Myocyte (in vitro differentiated cells): ENCODE results near the gene TMPRSS13. TPM values are rescaled to one million over a fixed set of nuclear protein-coding genes. Genes with fewer than 3 reads are reported as not detected.

Experiments
- DNase-seq: peaks from one replicate; pipeline ENCODE4 v3.0.0-alpha.2; 2012; ENCODE audit warnings: low read depth
- total RNA-seq: library from RNA; depleted of rRNA; stranded (reverse); fragments of >200 nt; gene quantifications from 2 replicates; pipeline ENCODE4 v1.2.3, GENCODE V29; 2014

Gene TMPRSS13
- total RNA-seq, 1 donor from 2014 or later: not detected

DNA sequence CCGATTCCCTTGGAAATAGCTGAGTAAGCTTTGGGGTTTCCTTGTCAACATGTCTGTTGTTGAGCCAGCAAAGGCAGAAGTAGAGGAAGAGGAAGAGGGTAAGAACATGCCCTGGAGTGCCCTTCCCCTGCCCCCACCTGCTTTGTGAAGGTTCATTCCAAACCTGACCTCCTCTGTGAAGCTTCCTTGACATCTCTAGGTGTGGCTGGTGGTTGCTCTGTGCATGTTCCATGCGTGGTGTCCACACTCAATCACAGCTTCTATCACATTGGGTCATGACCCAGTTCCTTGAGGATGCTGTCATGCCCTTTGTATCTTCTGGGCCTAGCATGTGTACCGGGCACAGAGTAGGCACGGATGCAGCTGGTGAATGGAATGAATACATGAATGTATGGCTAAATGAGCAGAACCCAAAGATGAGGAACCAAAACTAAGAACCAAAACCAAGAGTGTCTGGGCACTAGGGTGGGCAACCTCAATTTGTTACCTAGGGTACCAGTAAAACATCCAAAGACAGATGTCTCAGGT, 29.0 kb downstream of the TMPRSS13 start:
- no peak for DNase-seq

DNA sequence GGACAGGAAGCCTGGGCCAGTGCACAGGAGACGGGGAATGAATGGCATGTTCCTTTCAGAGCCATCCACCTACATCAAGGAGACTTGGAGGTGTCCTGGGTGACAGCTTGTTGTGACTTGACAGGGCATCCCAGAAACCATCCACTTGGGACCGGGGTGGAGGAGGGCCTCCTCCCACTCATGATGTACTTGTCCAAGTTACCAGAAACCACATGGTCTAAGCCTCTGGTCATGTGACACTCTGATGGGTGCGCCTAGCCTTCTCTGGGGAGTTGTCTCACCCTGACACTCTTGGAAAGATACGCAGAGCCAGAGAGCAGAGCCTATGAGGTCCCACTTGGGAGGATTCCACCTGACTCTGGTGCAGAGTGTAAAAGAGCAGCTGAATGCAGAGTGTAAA, 31.1 kb downstream of the TMPRSS13 start:
- DNase-seq: no peak

DNA sequence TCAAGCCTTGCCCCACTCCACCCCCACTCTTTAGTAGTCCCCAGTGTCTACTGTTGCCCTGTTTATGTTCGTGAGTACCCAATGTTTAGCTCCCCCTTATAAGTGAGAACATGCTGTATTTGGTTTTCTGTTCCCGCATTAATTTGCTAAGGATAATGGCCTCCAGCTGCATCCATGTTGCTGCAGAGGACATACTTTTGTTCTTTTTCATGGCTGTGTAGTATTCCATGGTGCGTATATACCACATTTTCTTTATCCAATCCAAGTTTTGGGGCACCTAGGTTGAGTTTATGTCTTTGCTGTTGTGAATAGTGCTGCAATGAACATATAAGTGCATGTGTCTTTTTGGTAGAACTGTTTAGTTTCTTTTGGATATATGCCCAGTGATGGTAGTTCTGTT, 36.6 kb downstream of the TMPRSS13 start:
- no peak for DNase-seq

- DNase-seq: no peak
Measured at GRCh38 chr11:117891362-117891761, 37.8 kb downstream of the TMPRSS13 start.

GRCh38 chr11:117888139-117888566, 41.0 kb downstream of the TMPRSS13 start:
- DNase-seq: no peak

DNA sequence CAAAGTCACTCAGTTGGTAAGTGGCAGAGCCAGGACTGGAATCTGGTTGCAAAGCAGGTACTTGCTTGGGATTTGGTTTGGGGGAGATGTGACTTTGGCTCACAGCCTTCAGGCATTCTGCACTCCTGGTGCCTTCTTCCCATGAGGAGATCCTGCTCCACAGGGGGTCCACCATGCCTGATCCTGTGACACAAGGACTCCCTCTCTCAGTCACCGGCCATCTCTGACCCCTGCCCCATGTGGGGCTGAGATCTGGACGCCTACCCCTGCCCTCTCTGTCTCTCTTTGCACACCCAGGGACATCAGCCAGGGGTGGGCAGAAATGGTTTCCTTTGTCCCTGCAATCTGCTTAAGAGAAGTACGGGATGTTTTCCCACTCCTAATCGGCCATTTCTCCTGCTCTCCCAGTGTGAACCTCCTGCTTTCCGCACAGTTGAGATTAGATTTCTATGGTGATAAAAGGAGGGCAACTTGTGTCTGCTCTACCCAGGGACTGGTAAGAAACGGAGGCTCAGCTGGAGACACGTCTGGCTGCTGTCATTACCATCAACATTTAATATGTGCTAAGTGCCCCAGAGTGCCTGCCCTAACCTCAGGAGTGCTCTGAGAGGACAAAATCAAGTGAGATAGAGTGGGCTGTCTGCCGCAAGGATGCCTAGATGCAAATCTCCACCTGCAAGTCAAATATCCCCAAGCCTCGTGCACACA, 41.6 kb downstream of the TMPRSS13 start:
- no peak for DNase-seq

DNA sequence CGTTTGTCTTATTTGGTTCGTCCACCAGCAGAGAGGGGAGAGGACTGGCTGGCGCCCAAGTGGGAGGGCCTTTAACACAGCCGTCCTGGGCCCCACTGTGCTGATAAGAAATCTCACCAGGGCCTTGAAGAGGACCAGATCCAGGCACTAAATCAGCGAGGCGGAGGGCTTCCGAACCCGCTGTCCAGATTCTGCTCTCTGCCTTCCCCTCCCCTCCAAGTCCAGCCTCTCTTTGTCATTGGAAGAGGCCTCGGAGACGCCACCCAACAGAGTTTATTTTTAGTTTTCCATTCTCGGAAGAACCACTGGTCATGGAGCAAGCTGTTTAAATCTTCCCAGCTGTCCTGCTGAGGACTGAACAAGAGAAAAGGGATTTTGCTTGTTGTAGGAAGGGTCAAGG, 43.4 kb downstream of the TMPRSS13 start:
- peak; percentile 77 for DNase-seq

GRCh38 chr11:117884994-117885393, 44.2 kb downstream of the TMPRSS13 start:
- DNase-seq: no peak

DNA sequence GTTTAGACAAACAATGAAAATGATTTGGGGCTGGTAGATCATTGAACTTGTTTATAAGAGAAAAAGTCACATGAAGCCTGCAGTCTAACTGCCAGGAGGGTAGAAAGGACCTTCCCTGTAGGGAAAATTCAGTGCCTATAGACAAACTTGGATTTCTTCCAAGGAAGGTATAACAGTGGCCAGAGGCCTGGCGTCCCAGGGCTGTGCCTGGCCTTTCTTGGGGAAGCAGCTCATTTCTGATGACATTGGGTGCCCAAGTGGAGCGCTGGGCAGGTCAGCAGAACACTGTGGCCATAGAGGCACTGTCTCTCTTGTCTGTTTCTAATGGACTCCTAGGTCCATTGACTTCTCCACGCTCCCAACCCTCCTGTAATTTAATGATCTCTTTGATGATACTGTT, 46.1 kb downstream of the TMPRSS13 start:
- DNase-seq: no peak

GRCh38 chr11:117882311-117882905, 46.8 kb downstream of the TMPRSS13 start:
- no peak for DNase-seq

- DNase-seq: no peak
Measured at GRCh38 chr11:117881217-117881616, 48.0 kb downstream of the TMPRSS13 start.

- DNase-seq: no peak
Measured at GRCh38 chr11:117879516-117880480, 49.4 kb downstream of the TMPRSS13 start.

DNA sequence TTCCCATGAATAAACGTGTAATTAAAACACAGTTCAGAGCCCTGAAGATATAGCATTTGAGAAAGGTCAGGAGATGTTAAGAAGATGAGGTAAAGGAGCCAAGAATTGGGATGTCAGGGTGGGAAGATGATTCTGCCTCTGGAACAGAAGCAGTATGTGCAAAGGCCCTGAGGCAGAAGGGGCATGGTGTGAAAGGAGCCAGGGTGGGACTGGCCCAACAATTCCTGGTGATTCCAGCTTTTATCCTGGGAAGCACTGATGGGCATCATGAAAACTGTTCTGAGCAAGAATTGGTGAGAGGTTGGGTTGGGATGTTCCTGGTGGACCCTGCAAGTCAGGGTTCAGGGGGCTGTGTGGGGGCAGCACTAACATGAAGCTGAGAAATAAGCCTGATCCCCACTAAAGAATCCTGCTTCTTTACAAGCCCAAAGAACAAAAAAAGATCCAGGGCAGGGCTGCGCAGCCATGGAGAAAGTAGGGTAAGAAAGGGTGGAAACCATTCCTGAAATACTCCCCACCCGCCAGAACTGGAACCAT, 50.2 kb downstream of the TMPRSS13 start:
- no peak for DNase-seq

DNA sequence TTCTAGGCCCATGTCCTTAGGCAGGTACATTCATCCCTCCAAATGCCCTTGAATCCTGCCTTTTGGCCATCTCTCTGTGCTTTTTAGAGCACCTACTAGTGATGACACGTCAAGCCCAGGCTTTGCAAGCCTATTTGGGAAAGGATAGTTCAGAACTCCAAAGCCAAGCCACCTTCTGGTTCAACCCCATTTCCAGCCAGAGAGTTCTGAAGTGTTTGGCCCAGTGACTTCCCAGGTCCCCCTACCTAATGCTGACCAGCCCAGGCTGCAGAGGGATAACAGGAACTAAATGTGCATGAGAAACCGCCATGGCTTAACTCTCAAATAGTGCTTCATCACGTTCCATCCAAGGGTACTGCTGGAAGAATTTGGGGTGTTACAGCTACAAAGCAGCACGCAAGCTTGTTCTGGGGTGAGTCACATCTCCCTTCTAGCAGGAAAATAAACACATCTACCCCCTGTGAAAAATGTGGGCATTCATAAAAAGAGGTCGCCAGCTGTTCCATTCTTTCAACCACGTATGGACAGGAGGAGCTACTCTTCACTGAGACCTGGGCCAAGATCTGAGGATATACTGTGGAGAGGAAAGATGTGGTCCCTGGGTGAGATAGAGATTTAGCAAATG, 50.8 kb downstream of the TMPRSS13 start:
- no peak for DNase-seq

- no peak for DNase-seq
Measured at GRCh38 chr11:117877120-117877784, 52.0 kb downstream of the TMPRSS13 start.

GRCh38 chr11:117876341-117877119, 52.7 kb downstream of the TMPRSS13 start, which contains the start of gene FXYD6:
FXYD6 (minus strand) TSS chr11:117876658; CDS start chr11:117842776, 33,882 bp downstream.
- DNase-seq: peak; percentile 69

DNA sequence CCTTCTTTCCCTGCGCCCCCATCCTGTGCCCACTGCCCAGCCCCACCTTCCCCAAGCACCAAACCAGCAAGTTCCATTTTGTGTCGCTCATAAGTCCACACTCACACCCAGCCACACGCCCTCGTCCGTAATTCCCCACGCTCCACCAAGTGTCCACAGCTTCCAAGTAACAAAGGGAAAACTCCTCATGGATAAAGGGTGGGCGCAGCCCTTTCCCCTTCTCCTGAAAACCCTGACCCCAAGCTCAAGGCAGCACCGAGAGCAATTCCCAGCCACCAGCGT, 53.2 kb downstream of the TMPRSS13 start:
- no peak for DNase-seq

DNA sequence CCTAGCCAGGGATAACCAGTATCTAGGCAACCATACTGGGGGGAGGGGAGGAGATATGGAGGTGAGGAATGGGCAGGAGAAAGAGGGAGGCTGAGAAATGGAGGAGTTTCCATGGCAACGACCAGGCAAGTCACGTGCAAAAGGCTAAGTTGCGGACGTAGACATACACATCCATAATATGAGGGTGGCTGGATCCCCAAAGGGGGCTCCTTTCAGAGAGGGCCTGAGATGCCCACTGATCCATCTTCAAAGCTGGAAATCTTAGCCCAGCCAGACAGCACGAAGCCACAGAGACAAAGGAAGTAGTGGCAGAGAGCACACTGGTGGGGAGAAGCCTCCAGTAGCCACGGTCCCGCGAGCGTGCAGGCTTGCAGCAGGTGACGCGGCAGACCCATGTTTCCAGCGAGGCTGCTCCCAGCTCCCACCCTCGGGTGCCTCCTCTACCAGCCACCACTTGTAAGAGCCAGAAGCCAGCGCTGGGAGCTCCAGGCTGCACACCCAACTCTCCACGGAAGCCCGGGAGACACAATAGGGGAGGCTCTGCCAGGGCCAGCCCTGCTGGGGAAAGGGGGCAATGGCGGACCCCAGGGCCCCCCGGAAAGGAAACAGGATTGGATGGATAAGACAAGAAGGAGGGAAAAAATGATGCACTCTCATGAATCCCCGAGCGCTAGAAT, 53.7 kb downstream of the TMPRSS13 start:
- DNase-seq: no peak

DNA sequence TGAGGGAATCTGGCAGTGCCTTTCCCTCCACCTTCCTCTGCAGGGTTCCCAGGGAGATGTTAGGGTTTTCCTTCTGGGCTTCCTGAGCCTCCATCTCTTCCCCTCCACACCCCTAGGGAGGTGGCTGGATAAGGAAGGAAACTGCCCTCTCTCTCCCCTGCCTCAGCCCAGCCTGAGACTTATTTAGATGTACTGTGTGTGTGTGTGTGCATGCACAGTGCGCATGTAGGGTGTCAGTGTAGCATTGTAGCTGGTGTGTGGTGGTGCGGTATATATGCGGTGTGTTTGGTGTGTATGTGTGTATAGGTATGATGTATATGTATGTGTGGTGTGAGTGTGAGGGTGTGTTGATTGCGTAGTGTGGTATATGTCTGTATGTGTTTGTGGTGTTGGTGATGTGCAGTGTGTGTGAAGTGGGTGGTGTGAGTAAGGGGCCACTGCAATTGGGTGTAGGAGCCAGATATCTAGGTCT, 54.3 kb downstream of the TMPRSS13 start:
- DNase-seq: no peak
